HL-60 (cell line): Measurements from ENCODE around the gene SFI1.
"Not testable (repeated sequence)": the region's sequence is repeated elsewhere in the genome, so short reads cannot be mapped to it uniquely, and the experiment has no call there.

ENCODE experiments used
- DNase-seq, 2 experiments: peaks; one replicate each; pipeline ENCODE4 v3.0.0-alpha.2; 2010 to 2020; ENCODE audit warnings: low read depth in 1 of 2, low spot score in 1 of 2
- H3K27ac ChIP-seq: fragments of 250-450 bp; sonication (Bioruptor Pico); replicated peaks from 2 replicates; pipeline ENCODE4 v1.5.1; 2020; ENCODE audit warnings: mild to moderate bottlenecking, moderate library complexity
- H3K27me3 ChIP-seq: fragments of 250-450 bp; sonication (Bioruptor Pico); 2 replicates; pipeline ENCODE4 v1.5.1; 2021; ENCODE audit warnings: mild to moderate bottlenecking, moderate library complexity; ENCODE audit not compliant: insufficient read depth, poor library complexity, severe bottlenecking
- H3K4me3 ChIP-seq: replicated peaks from 2 replicates; pipeline ENCODE4 v1.5.1; 2011; ENCODE audit warnings: mild to moderate bottlenecking, control low read depth, low read length; ENCODE audit not compliant: insufficient read depth
- GABPA ChIP-seq: IDR thresholded peaks from 2 replicates; pipeline ENCODE4 v1.6.1; 2012; ENCODE audit warnings: low read depth
- POLR2AphosphoS5 ChIP-seq: IDR thresholded peaks from 2 replicates; pipeline ENCODE4 v1.6.1; 2012; ENCODE audit warnings: low read depth
- SPI1 ChIP-seq: IDR thresholded peaks from 2 replicates; pipeline ENCODE4 v1.6.1; 2012; ENCODE audit warnings: low read depth, mild to moderate bottlenecking, borderline replicate concordance
- TF ChIP-seq, protein P1 (sequence below): IDR thresholded peaks from 2 replicates; pipeline ENCODE4 v1.6.1; 2012; ENCODE audit warnings: low read depth; ENCODE audit not compliant: insufficient replicate concordance
- TF ChIP-seq, protein P2 (sequence below): IDR thresholded peaks from one replicate; pipeline ENCODE4 v1.5.1; 2011; ENCODE audit warnings: low read length, control low read depth, inconsistent platforms; ENCODE audit not compliant: insufficient read depth

The SFI1 gene

GRCh38 chr22:31532060-31532459 lies 35.7 kb downstream of the SFI1 start:
- Histone ChIP-seq H3K27me3 (no peaks in the 10 kb centered on the region), H3K4me3 (no peak overlapping the region), H3K27ac (no peak overlapping the region)
- no peak for DNase-seq
- TF ChIP-seq, protein P1, sequence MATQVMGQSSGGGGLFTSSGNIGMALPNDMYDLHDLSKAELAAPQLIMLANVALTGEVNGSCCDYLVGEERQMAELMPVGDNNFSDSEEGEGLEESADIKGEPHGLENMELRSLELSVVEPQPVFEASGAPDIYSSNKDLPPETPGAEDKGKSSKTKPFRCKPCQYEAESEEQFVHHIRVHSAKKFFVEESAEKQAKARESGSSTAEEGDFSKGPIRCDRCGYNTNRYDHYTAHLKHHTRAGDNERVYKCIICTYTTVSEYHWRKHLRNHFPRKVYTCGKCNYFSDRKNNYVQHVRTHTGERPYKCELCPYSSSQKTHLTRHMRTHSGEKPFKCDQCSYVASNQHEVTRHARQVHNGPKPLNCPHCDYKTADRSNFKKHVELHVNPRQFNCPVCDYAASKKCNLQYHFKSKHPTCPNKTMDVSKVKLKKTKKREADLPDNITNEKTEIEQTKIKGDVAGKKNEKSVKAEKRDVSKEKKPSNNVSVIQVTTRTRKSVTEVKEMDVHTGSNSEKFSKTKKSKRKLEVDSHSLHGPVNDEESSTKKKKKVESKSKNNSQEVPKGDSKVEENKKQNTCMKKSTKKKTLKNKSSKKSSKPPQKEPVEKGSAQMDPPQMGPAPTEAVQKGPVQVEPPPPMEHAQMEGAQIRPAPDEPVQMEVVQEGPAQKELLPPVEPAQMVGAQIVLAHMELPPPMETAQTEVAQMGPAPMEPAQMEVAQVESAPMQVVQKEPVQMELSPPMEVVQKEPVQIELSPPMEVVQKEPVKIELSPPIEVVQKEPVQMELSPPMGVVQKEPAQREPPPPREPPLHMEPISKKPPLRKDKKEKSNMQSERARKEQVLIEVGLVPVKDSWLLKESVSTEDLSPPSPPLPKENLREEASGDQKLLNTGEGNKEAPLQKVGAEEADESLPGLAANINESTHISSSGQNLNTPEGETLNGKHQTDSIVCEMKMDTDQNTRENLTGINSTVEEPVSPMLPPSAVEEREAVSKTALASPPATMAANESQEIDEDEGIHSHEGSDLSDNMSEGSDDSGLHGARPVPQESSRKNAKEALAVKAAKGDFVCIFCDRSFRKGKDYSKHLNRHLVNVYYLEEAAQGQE, result no peak
- TF ChIP-seq POLR2AphosphoS5 (no peak), SPI1 (no peak), GABPA (no peak)
- TF ChIP-seq, protein P2, sequence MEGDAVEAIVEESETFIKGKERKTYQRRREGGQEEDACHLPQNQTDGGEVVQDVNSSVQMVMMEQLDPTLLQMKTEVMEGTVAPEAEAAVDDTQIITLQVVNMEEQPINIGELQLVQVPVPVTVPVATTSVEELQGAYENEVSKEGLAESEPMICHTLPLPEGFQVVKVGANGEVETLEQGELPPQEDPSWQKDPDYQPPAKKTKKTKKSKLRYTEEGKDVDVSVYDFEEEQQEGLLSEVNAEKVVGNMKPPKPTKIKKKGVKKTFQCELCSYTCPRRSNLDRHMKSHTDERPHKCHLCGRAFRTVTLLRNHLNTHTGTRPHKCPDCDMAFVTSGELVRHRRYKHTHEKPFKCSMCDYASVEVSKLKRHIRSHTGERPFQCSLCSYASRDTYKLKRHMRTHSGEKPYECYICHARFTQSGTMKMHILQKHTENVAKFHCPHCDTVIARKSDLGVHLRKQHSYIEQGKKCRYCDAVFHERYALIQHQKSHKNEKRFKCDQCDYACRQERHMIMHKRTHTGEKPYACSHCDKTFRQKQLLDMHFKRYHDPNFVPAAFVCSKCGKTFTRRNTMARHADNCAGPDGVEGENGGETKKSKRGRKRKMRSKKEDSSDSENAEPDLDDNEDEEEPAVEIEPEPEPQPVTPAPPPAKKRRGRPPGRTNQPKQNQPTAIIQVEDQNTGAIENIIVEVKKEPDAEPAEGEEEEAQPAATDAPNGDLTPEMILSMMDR, result no peak

GRCh38 chr22:31533374-31533773 lies 37.0 kb downstream of the SFI1 start:
- DNase-seq, result no peak

DNA sequence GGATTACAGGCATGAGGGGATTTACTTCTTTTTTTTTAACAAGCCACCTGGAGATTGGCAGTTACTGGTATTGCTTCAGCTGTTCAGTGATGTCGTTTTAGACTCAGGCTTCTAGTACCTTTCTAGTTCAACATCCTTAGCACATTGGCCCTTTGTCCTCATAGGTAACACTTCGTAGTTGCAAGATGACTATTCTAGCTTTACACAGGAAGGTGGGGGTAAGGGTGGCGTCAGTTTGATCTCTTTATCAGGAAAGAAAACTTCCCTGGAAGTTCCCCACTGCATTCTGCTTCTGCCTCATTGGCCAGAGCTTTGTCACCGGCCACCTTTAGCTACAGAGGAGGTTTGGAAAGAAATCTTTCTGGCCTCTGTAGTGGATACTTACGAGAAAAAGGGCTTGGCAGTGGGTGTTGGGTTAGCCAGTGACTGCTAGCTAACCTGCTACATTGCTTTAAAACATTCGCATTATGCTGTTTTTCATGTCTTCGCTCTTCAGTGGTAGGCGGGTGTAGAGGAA lies 40.7 kb downstream of the SFI1 start:
- TF ChIP-seq SPI1, result no peak
- H3K27me3 ChIP-seq, result no peaks in the 10 kb centered on the region
- DNase-seq, result no peak
- H3K27ac ChIP-seq, result no peak overlapping the region
- H3K4me3 ChIP-seq, result no peak overlapping the region

More at GRCh38 chr22:31533374-31533773, 37.0 kb downstream of the SFI1 start:
- TF ChIP-seq, protein P2, result no peak
- TF ChIP-seq SPI1, result no peak
- no peak for TF ChIP-seq GABPA
- TF ChIP-seq, protein P1, result no peak
- TF ChIP-seq POLR2AphosphoS5, result no peak
- no peak overlapping the region for H3K4me3 ChIP-seq
- no peaks in the 10 kb centered on the region for H3K27me3 ChIP-seq
- no peak overlapping the region for H3K27ac ChIP-seq

DNA sequence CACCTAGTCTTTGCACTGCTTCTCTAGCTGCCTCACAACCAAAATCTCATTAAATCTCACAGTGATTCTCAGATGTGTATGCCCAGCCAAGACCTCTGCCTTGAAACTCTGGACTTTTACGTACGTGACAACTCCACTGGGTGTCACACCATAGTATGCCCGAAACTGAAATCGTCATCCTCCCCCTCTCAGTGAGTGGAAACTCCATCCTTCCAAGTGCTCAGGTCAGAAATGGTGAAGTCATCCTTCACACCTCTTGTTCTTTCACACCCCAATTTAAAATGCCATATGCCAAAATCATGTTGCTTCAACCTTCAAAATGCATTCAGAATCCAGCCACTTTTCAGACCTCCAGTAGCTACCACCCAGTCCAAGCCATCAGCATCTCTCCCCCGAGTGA lies 42.5 kb downstream of the SFI1 start:
- Histone ChIP-seq H3K27me3 (no peaks in the 10 kb centered on the region), H3K4me3 (no peak overlapping the region), H3K27ac (no peak overlapping the region)
- no peak for TF ChIP-seq SPI1
- TF ChIP-seq, protein P2, result no peak
- TF ChIP-seq POLR2AphosphoS5, result no peak
- TF ChIP-seq, protein P1, result no peak
- no peak for TF ChIP-seq GABPA
- no peak for DNase-seq

- DNase-seq, H3K4me3 ChIP-seq, H3K27me3 ChIP-seq, H3K27ac ChIP-seq: not testable (repeated sequence)
Observed at GRCh38 chr22:31540166-31540565, 43.8 kb downstream of the SFI1 start.
